Hepatocyte (in vitro differentiated cells): ENCODE measurements around the gene SNED1. TPM values are rescaled to one million over a fixed set of nuclear protein-coding genes. Genes with fewer than 3 reads are reported as not detected.

Experiments
- DNase-seq: peaks from one replicate; pipeline ENCODE4 v3.0.0-alpha.2; 2016; ENCODE audit warnings: low spot score
- H2AFZ ChIP-seq: fragments of 200-600 bp; sonication (generic); 2 replicates; pipeline ENCODE4 v1.6.0; 2016; ENCODE audit warnings: antibody characterized with exemption, mild to moderate bottlenecking
- H3K27ac ChIP-seq: fragments of 200-600 bp; sonication (generic); 2 replicates; pipeline ENCODE4 v1.5.1; 2016; ENCODE audit warnings: mild to moderate bottlenecking
- H3K27me3 ChIP-seq: fragments of 200-600 bp; sonication (generic); 2 replicates; pipeline ENCODE4 v1.6.1; 2016
- H3K36me3 ChIP-seq: fragments of 200-600 bp; sonication (generic); replicated peaks from 2 replicates; pipeline ENCODE4 v1.5.1; 2016; ENCODE audit warnings: low read depth; ENCODE audit not compliant: insufficient read depth
- H3K4me1 ChIP-seq: fragments of 200-600 bp; sonication (generic); 2 replicates; pipeline ENCODE4 v1.5.1; 2016; ENCODE audit warnings: mild to moderate bottlenecking, moderate library complexity; ENCODE audit not compliant: insufficient read depth
- H3K4me2 ChIP-seq: fragments of 200-600 bp; sonication (generic); 2 replicates; pipeline ENCODE4 v1.6.0; 2016
- H3K4me3 ChIP-seq: fragments of 200-600 bp; sonication (generic); 2 replicates; pipeline ENCODE4 v1.5.1; 2016; ENCODE audit warnings: mild to moderate bottlenecking
- H3K79me2 ChIP-seq: fragments of 200-600 bp; sonication (generic); 2 replicates; pipeline ENCODE4 v1.6.0; 2017; ENCODE audit warnings: mild to moderate bottlenecking
- H3K9me2 ChIP-seq: fragments of 200-600 bp; sonication (generic); replicated peaks from 2 replicates; pipeline ENCODE4 v1.6.0; 2017; ENCODE audit warnings: mild to moderate bottlenecking; ENCODE audit not compliant: insufficient read depth
- H3K9me3 ChIP-seq: fragments of 200-600 bp; sonication (generic); 2 replicates; pipeline ENCODE4 v1.5.1; 2016; ENCODE audit warnings: low read depth, mild to moderate bottlenecking
- H4K20me1 ChIP-seq: fragments of 200-600 bp; sonication (generic); 2 replicates; pipeline ENCODE4 v1.6.0; 2016; ENCODE audit warnings: mild to moderate bottlenecking; ENCODE audit not compliant: insufficient read depth, poor library complexity, severe bottlenecking
- CTCF ChIP-seq: fragments of 200-600 bp; sonication (generic); IDR thresholded peaks from 2 replicates; pipeline ENCODE4 v1.5.1; 2016; ENCODE audit warnings: antibody characterized with exemption, mild to moderate bottlenecking; ENCODE audit not compliant: poor library complexity
- EZH2 ChIP-seq: fragments of 200-600 bp; sonication (generic); IDR thresholded peaks from 2 replicates; pipeline ENCODE4 v1.6.1; 2016; ENCODE audit warnings: antibody characterized with exemption, mild to moderate bottlenecking, borderline replicate concordance
- EZH2phosphoT487 ChIP-seq: fragments of 200-600 bp; sonication (generic); IDR thresholded peaks from one replicate; pipeline ENCODE4 v1.6.1; 2018; ENCODE audit warnings: antibody characterized with exemption, mild to moderate bottlenecking, low read depth, moderate library complexity; ENCODE audit not compliant: unreplicated experiment, severe bottlenecking
- WGBS: methylation state at CpG from one replicate; pipeline ENCODE4 v1.1.6; 2016; ENCODE audit warnings: low lambda C conversion rate; ENCODE audit errors: missing lambda C conversion rate; 5-methylcytosine and 5-hydroxymethylcytosine counted together
- polyA plus RNA-seq: library from polyadenylated mRNA; unstranded; fragments of >200 nt; fragmentation: Nextera tagmentation; extraction: Ambion mirVana; gene quantifications from 2 replicates; pipeline ENCODE4 v1.2.1, GENCODE V29; 2016
- total RNA-seq: library from RNA; depleted of rRNA; stranded (reverse); fragments of >200 nt; gene quantifications from 2 replicates; pipeline ENCODE4 v1.2.3, GENCODE V29; 2014

The SNED1 gene
- total and polyA plus RNA-seq, 2 experiments from 2014 or later, result 4.6 to 6.5 TPM

GRCh38 chr2:241001413-241002274 lies 3.2 kb downstream of the SNED1 start:
- Histone ChIP-seq H3K9me3 (no peaks in the 10 kb centered on the region), H3K79me2 (no peaks in the 10 kb centered on the region), H3K4me2 (no peak overlapping the region), H2AFZ (no peak overlapping the region), H3K4me3 (no peak overlapping the region), H3K27me3 (peaks cover 12% of the 10 kb centered on the region), H3K27ac (no peak overlapping the region), H3K9me2 (no peaks in the 10 kb centered on the region), H4K20me1 (no peaks in the 10 kb centered on the region), H3K36me3 (no peaks in the 10 kb centered on the region), H3K4me1 (peaks cover 12% of the 10 kb centered on the region)
- DNase-seq, result no peak
- TF ChIP-seq EZH2phosphoT487, result no peak
- no peak for TF ChIP-seq CTCF
- no peak for TF ChIP-seq EZH2
- WGBS, result 89% methylated on average over 21 of the region's 21 CpGs

- H3K27ac ChIP-seq, result no peak overlapping the region
- no peak for TF ChIP-seq CTCF
- no peak for TF ChIP-seq EZH2
- TF ChIP-seq EZH2phosphoT487, result no peak
- no peak overlapping the region for H2AFZ ChIP-seq
- no peaks in the 10 kb centered on the region for H3K36me3 ChIP-seq
- H3K79me2 ChIP-seq, result no peaks in the 10 kb centered on the region
- no peak overlapping the region for H3K4me3 ChIP-seq
- H4K20me1 ChIP-seq, result no peaks in the 10 kb centered on the region
- DNase-seq, result no peak
- peaks cover 7% of the 10 kb centered on the region for H3K4me1 ChIP-seq
- no peaks in the 10 kb centered on the region for H3K9me2 ChIP-seq
- H3K9me3 ChIP-seq, result no peaks in the 10 kb centered on the region
- H3K4me2 ChIP-seq, result no peak overlapping the region
- H3K27me3 ChIP-seq, result peaks cover 12% of the 10 kb centered on the region
- 93% methylated on average over 11 of the region's 11 CpGs for WGBS
Observed at GRCh38 chr2:241002275-241003046, 4.0 kb downstream of the SNED1 start.

- Histone ChIP-seq H3K79me2 (no peaks in the 10 kb centered on the region), H3K9me2 (no peaks in the 10 kb centered on the region), H3K36me3 (no peaks in the 10 kb centered on the region), H3K4me1 (peaks cover 2% of the 10 kb centered on the region), H3K9me3 (no peaks in the 10 kb centered on the region), H3K4me3 (no peak overlapping the region), H4K20me1 (no peaks in the 10 kb centered on the region), H3K27ac (no peak overlapping the region), H3K4me2 (no peak overlapping the region), H3K27me3 (peaks cover 12% of the 10 kb centered on the region), H2AFZ (no peak overlapping the region)
- no peak for DNase-seq
- 94% methylated on average over 1 of the region's 7 CpGs for WGBS
- no peak for TF ChIP-seq EZH2phosphoT487
- no peak for TF ChIP-seq CTCF
Observed at GRCh38 chr2:241003047-241003360, 4.6 kb downstream of the SNED1 start.
